ENCODE results near the gene ALDH9A1. TPM values are rescaled to one million over a fixed set of nuclear protein-coding genes. Genes with fewer than 3 reads are reported as not detected.

ALDH9A1 gene
- total and polyA plus RNA-seq, 7 donors: 30.4 to 69.3 (median 40.9) TPM

- H3K4me3 ChIP-seq: no peak overlapping the region
- TF ChIP-seq CTCF (IDR thresholded peaks at IDR 0.05): no peak
- H3K9me3 ChIP-seq: no peaks in the 10 kb centered on the region
- peaks cover 24% of the 10 kb centered on the region for H3K4me1 ChIP-seq
- intact Hi-C loops (cut with DNase I): no loop called here
- no peak for DNase-seq
- no peaks in the 10 kb centered on the region for H3K36me3 ChIP-seq (ENCODE audit: insufficient read depth in 1 of 2, low read depth in 1 of 2)
- H3K27ac ChIP-seq: no peak overlapping the region
- H3K27me3 ChIP-seq (ENCODE audit: insufficient read depth in 3 of 3, low read length in 2 of 3): no peaks in the 10 kb centered on the region
- WGBS, 3 donors: 50 to 51% (median 51%) methylated on average over 3 of the region's 3 CpGs
- no peak for ATAC-seq
These were observed 69.2 kb downstream of the ALDH9A1 start for GRCh38 chr1:165629151-165629550.

DNA sequence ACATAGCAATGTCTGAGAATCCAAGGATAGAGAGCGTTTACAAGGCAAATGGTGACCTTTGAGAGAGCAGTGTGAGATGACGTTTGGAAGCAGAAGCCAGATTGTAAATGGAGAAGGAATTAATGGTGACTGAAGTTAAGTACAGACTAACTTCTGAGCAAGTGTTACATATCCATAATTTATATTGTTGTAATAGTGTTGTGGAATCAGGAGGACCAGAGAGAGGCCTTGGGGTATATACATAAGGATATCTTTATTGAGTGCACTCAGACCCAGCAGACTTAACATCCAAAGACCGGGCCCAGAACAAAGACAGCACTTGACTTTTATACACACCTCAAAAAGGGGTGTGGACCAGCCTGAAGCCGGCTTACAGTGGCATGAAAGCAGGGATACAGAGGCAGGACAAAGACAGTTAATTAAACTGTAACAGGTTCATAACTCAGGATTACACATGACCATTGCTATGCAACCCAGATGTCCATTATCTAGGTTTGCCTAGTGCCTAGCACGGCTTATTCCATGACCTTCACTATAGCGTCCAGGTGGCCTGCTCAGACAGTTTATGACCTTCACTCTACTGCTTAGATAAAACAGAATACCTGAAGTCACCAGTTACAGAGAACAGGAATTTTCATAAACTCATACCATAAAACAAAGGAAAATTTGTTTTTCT lies 70.1 kb downstream of the ALDH9A1 start:
- intact Hi-C loops (cut with DNase I): no loop called here
- H3K36me3 ChIP-seq (ENCODE audit: insufficient read depth in 1 of 2, low read depth in 1 of 2): no peaks in the 10 kb centered on the region
- H3K27ac ChIP-seq: no peak overlapping the region
- DNase-seq (no peak), ATAC-seq (no peak)
- TF ChIP-seq CTCF (IDR thresholded peaks at IDR 0.05): no peak
- no peaks in the 10 kb centered on the region for H3K27me3 ChIP-seq (ENCODE audit: insufficient read depth in 3 of 3, low read length in 2 of 3)
- no peak overlapping the region for H3K4me3 ChIP-seq
- H3K4me1 ChIP-seq: peaks cover 15% of the 10 kb centered on the region
- H3K9me3 ChIP-seq: no peaks in the 10 kb centered on the region
- 74 to 82% (median 76%) methylated on average over 6 of the region's 6 CpGs for WGBS, 3 donors

- intact Hi-C loops (cut with DNase I): no loop called here
- no peaks in the 10 kb centered on the region for H3K27me3 ChIP-seq (ENCODE audit: insufficient read depth in 3 of 3, low read length in 2 of 3)
- no peaks in the 10 kb centered on the region for H3K4me1 ChIP-seq
- TF ChIP-seq CTCF (IDR thresholded peaks at IDR 0.05): no peak
- H3K36me3 ChIP-seq (ENCODE audit: insufficient read depth in 1 of 2, low read depth in 1 of 2): no peaks in the 10 kb centered on the region
- WGBS, 3 donors: 75 to 88% (median 87%) methylated on average over 4 of the region's 4 CpGs
- ATAC-seq (no peak), DNase-seq (no peak)
- no peak overlapping the region for H3K27ac ChIP-seq
- no peak overlapping the region for H3K4me3 ChIP-seq
- H3K9me3 ChIP-seq: no peaks in the 10 kb centered on the region
These were observed 73.9 kb downstream of the ALDH9A1 start for GRCh38 chr1:165624441-165624840.

- H3K27me3 ChIP-seq (ENCODE audit: insufficient read depth in 3 of 3, low read length in 2 of 3): no peaks in the 10 kb centered on the region
- DNase-seq: no peak
- ATAC-seq: no peak
- no peaks in the 10 kb centered on the region for H3K4me1 ChIP-seq
- H3K4me3 ChIP-seq: no peak overlapping the region
- no peaks in the 10 kb centered on the region for H3K36me3 ChIP-seq (ENCODE audit: insufficient read depth in 1 of 2, low read depth in 1 of 2)
- H3K27ac ChIP-seq: no peak overlapping the region
- intact Hi-C loops (cut with DNase I): no loop called here
- no peaks in the 10 kb centered on the region for H3K9me3 ChIP-seq
- TF ChIP-seq CTCF (IDR thresholded peaks at IDR 0.05): no peak
These were observed 74.7 kb downstream of the ALDH9A1 start for GRCh38 chr1:165623624-165624023.

- Histone ChIP-seq H3K27me3 (ENCODE audit: insufficient read depth in 3 of 3, low read length in 2 of 3) (no peaks in the 10 kb centered on the region), H3K27ac (no peak overlapping the region), H3K36me3 (ENCODE audit: insufficient read depth in 1 of 2, low read depth in 1 of 2) (no peaks in the 10 kb centered on the region), H3K4me3 (no peak overlapping the region), H3K4me1 (no peaks in the 10 kb centered on the region), H3K9me3 (no peaks in the 10 kb centered on the region)
- no peak for TF ChIP-seq CTCF (IDR thresholded peaks at IDR 0.05)
- DNase-seq (no peak), ATAC-seq (no peak)
- intact Hi-C loops (cut with DNase I): no loop called here
- 61 to 72% (median 68%) methylated on average over 1 of the region's 1 CpG for WGBS, 3 donors
These were observed 78.7 kb downstream of the ALDH9A1 start for GRCh38 chr1:165619647-165620151.

Measured in psoas muscle (tissue), 8 donors.